Body of pancreas (tissue), 4 donors: Measurements from ENCODE around the gene PYROXD2.

Experiments used
- POLR2A ChIP-seq, 3 donors: fragments of 450-650 bp; IDR thresholded peaks; one replicate each; pipeline ENCODE4 v1.6.1; 2016; ENCODE audit warnings: antibody characterized with exemption in 3 of 3, mild to moderate bottlenecking in 2 of 3
- TF ChIP-seq, protein P1 (sequence below), 7 experiments: fragments of 450-650 bp in 4 of 7; fragments of 200-600 bp in 3 of 7; sonication (generic) in 3 of 7; IDR thresholded peaks; one replicate each; pipeline ENCODE4 v1.5.1; 2016 to 2019; ENCODE audit warnings: antibody characterized with exemption in 7 of 7

GRCh38 chr10:98461500-98461842 lies 46.5 kb upstream of the PYROXD2 start:
- TF ChIP-seq, protein P1, sequence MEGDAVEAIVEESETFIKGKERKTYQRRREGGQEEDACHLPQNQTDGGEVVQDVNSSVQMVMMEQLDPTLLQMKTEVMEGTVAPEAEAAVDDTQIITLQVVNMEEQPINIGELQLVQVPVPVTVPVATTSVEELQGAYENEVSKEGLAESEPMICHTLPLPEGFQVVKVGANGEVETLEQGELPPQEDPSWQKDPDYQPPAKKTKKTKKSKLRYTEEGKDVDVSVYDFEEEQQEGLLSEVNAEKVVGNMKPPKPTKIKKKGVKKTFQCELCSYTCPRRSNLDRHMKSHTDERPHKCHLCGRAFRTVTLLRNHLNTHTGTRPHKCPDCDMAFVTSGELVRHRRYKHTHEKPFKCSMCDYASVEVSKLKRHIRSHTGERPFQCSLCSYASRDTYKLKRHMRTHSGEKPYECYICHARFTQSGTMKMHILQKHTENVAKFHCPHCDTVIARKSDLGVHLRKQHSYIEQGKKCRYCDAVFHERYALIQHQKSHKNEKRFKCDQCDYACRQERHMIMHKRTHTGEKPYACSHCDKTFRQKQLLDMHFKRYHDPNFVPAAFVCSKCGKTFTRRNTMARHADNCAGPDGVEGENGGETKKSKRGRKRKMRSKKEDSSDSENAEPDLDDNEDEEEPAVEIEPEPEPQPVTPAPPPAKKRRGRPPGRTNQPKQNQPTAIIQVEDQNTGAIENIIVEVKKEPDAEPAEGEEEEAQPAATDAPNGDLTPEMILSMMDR (IDR thresholded peaks at IDR 0.05): no peak
- TF ChIP-seq POLR2A (IDR thresholded peaks at IDR 0.05): no peak
